ENCODE measurements around the gene ANKRD55.
"Not testable (repeated sequence)": the region's sequence is repeated elsewhere in the genome, so short reads cannot be mapped to it uniquely, and the experiment has no call there.

Gene ANKRD55

GRCh38 chr5:56206126-56206910 is 26.8 kb downstream of the ANKRD55 start:
- DNase-seq: no peak

GRCh38 chr5:56203936-56204335 is 29.2 kb downstream of the ANKRD55 start:
- DNase-seq: not testable (repeated sequence)

DNA sequence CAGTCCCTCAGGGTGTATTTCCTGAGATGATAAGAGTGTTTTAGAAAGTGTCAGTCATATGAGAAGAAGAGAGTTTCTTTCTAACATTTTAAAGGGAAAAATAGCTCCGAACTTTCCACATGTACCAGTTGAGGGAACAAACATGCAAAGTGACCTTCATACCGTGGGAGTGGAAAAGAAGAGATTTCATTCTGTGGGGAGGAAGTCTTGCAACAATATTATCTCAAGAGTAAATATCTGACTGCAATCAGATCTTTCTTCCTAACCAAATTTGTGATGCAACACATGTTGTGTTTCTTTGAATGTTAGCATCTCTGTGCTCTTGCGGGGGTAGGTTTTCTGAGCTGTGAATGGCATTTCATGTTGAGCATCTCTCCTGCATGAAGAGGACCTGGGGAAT is 30.6 kb downstream of the ANKRD55 start:
- DNase-seq: no peak

DNA sequence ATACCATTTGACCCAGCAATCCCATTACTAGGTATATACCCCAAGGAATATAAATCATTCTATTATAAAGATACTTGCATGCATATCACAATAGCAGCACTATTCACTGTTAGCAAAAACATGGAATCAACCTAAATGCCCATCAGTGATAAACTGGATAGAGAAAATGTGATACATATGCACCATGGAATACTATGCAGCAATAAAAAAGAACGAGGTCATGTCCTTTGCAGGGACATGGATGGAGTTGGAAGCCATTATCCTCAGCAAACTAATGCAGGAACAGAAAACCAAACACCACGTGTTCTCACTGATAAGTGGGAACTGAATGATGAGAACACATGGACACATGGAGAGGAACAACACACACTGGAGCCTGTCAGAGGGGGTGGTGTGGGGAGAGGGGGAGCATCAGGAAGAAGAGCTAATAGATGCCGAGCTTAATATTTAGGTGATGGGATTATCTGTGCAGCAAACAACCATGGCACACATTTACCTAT is 31.3 kb downstream of the ANKRD55 start:
- not testable (repeated sequence) for DNase-seq

GRCh38 chr5:56200971-56201666 is 32.0 kb downstream of the ANKRD55 start:
- peak; percentile 78 for DNase-seq

- no peak for DNase-seq
These were observed 38.1 kb downstream of the ANKRD55 start for GRCh38 chr5:56195016-56195415.

DNA sequence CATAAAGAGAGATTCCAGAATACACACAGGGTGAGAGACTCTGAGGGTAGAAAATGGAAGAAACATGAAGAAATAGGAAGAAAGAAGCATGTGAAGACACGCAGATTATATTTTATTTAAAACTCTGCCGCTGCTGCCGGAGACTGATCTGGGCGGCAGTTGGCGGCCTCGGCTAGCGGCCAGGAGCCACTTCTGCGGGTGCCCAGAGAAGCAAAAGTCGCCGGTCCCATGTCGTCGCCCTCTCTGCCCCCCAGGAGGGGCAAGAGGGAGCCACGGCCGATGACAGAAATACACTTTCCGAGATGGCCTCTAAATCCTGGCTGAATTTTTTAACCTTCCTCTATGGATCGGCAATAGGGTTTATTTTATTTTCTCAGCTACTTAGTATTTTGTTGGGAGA is 40.9 kb downstream of the ANKRD55 start:
- DNase-seq: no peak

DNA sequence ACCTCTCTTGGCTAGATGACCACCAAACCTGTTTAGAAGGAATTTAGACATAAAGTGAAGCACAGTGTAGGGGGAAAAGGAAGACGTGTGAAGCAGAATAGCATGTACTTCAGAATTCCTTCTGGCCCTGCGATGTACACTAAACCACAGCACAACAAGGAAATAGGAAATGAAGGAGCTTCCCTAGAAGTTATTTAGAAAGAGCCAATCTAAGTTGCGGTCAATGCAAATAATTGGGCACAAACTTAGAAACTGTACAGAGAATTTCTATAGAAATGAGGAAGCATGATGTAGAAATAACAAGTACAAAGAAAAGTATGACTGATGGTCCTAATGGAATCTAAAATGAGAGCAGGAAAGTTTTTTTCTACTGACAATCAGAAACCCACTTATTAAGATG is 41.5 kb downstream of the ANKRD55 start:
- no peak for DNase-seq

- DNase-seq: peak; percentile 8
These were observed 42.6 kb downstream of the ANKRD55 start for GRCh38 chr5:56190497-56190896.

DNA sequence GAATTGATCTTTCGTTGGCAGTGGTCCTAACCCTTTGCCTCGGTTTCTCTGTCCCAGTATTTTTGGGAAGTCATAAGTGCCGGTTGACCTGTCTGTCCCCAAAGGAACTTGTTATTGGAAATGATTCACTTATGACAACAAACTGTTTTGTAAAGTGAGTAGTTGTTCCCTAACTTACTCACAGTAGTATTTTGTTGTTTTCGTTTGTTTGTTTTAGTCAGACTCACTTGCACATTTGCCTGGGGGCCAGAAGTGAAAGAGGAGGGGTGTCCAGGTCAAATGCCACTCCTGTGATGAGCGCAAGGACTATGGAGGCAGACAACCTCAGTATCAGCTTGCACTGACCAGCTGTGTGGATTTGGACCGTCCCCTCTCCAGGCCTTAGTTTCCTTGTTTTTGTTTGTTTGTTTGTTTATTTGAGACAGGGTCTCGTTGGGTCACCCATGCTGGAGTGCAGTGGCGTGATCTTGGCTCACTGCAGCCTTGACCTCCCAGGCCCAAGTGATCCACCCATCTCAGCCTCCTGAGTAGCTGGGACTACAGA is 47.3 kb downstream of the ANKRD55 start:
- no peak for DNase-seq

DNA sequence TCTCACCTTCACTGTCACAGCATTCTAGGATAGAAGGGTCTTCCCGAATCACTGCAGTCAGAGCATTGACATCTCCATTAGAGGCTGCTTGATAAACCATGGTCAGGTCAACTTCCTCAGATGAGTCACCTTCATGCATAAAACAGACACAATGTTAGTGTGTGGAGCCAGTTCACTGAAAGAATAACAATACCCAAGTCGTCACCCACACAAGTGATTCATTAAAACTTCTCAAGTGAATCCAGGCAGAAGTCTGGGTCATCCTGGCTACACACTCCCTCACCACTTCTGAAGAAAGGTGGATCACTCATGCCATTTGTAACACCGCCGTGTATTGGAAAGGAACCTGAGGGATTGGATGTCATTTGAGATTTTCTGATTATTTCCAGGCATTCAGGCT is 49.6 kb downstream of the ANKRD55 start:
- no peak for DNase-seq

- DNase-seq: no peak
These were observed 53.7 kb downstream of the ANKRD55 start for GRCh38 chr5:56179442-56179841.

- no peak for DNase-seq
These were observed 54.3 kb downstream of the ANKRD55 start for GRCh38 chr5:56178823-56179222.

DNA sequence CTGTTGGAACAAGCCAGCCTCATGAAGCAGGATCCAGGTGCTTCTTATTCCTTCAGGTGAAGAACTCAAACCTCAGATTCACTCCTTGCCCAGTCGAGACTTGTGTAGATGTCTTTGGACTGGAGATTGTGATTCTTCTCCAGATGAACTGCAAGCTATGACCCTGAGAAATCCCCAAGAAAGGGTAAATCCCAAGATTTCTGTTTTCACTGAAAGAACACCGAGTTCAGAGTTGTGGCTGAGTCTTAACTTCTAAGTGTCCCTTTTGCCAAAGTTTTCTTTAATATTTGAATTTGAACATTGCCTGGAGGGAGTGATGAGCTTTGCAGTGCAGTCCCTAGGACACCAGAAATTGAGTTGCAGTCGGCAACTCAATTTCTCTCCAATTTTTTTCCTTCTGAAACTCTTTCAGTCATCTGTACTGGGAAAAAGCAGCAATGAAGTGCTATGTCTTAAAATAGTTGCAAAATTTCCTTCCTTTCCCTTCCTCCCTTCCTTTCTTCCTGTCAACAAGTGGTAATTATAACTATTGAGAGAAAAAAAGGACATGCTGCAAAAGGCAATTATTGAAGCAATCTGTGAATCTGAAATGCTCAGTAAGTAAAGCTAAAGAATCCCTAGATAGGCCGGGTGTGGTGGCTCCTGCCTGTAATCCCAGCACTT is 56.1 kb downstream of the ANKRD55 start:
- no peak for DNase-seq

DNA sequence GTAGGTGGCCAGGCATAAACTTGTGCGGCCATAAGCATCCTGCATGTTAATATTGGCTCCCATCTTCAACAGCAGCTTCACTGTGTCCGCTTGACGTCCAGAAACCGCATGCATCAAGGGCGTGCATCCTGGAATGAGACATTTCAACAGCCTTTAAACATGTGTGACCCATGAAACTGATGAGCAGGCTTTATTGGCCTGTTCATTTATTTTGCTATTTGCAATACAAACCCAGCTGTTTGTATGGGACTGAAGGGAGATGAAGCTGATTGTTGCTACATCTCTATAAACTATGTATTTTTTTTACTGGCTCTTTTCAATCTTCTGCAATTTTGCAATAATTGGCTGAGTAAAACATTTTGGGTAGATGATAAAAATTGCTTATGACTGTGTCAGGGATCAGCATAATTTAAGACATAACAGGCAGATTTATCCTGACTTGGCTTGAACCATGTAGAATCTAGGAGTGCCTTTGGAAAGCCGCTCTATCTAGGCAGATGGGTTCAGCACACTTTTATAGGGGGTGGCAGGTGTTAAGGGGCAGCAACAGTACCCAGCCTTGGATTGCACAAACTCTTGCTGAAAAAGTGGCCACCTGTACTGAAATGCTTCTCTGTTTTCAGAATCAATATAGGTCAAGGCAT is 56.9 kb downstream of the ANKRD55 start:
- no peak for DNase-seq

DNA sequence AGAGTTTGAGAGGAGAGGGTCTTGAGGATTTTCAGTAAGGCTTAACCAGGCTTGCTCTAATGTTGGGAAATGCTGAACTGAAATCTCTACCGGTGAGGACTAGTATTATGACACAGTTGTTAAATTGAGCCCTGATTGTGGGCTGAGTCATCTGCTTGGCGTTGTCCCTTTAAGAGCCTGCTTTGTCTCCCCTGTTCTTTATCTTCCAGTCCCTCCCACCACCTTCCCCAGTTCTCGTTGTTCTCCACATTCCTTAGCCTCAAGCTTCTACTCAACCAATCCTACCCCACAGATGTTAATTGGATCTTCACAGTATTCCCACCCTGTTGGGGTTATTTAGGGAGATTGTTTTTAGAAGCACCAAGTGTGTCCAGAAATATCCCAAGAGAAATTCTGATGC is 57.6 kb downstream of the ANKRD55 start:
- no peak for DNase-seq

DNA sequence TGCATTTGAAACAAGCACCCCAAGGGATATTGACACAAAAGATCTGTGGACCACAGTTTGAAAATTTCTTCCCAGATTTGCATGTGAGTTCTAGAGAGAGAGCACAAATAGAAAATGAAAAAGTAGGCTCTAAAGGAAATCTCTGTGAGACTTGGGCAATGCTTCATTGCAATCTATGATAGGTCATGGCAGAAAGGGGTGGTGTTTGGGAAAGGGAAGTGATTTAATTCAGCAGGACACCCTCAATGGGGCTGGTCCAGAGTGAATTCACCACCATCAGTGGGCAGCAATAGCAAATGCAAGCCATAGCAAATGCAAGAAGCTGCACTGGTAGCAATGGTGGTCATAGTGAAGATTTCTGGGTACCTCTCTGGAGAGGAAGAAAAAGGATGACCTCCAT is 58.1 kb downstream of the ANKRD55 start:
- DNase-seq: no peak

GRCh38 chr5:56172241-56172640 is 60.9 kb downstream of the ANKRD55 start:
- no peak for DNase-seq

DNA sequence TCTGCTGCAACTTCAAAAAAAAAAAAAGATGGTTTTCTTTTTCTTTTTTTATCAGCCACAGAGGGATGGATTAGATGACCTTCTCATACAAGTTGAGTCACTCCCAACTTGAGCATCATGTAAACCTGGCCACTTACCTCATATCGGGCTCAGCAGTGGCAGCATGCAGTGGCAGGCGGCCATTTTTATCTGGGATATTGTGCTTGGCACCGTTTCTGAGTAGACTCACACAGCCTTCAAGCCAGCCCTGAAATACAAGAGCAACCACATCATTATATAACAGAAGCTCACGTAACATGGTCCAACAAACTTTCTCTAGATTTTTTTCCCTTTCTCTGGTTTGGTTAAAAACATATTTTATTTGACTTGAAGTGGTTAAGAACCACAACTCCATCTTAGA is 62.6 kb downstream of the ANKRD55 start:
- DNase-seq: no peak

- no peak for DNase-seq
These were observed 63.2 kb downstream of the ANKRD55 start for GRCh38 chr5:56169949-56170348.

DNA sequence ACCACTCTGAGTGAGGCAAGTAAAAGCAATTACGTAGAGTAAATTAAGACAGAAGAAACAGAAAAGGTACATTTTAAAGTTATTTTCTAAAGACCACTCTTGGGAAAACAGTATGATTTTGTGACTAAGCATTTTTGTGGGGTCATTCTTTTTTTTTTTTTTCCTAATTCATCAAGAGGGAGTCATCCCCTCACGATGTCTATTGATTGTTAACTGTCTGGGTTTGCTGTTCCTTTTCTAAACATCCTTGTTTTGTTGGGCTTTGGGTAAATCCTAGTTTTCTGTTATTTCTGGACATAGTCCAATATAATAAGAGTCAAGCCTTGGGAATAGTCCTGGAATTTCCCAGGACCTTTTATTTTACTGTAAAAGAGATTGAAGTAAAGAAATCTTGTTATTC is 63.8 kb downstream of the ANKRD55 start:
- no peak for DNase-seq

- no peak for DNase-seq
These were observed 65.1 kb downstream of the ANKRD55 start for GRCh38 chr5:56168066-56168478.

- DNase-seq: no peak
These were observed 65.6 kb downstream of the ANKRD55 start for GRCh38 chr5:56167519-56167918.

Data from hematopoietic multipotent progenitor cell treated with erythropoietin and hydrocortisone succinate and interleukin-3 and kit ligand, for 8 days (in vitro differentiated cells).